ENCODE measurements around the gene RALGPS1.
"Not testable (repeated sequence)": the region's sequence is repeated elsewhere in the genome, so short reads cannot be mapped to it uniquely, and the experiment has no call there.

DNA sequence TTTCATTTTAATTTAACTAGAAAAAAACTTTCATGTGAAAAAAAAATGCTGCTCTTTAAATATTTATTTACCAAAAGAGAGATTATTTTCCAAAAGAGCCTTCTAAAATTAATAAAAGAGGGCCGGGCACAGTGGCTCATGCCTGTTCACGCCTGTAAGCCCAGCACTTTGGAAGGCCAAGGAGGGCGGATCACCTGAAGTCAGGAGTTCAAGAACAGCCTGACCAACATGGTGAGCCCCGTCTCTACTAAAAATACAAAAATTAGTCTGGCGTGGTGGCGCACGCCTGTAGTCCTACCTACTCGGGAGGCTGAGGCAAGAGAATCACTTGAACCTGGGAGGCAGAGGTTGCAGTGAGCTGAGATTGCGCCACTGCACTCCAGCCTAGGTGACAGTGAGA lies 256.8 kb downstream of the RALGPS1 start:
- TF ChIP-seq CTCF (IDR thresholded peaks at IDR 0.05; ENCODE audit: control extremely low read depth in 1 of 3, insufficient read depth in 1 of 3, low read depth in 1 of 3, low read length in 3 of 3); RBBP5 (IDR thresholded peaks at IDR 0.05; ENCODE audit: borderline replicate concordance, low read depth, low read length); SP4 (IDR thresholded peaks at IDR 0.05; ENCODE audit: low read length); ZNF274 (IDR thresholded peaks at IDR 0.05; ENCODE audit: borderline replicate concordance, extremely low read depth, low read length): not testable (repeated sequence)

All from H1 (cell line).